Activated T-helper 1 cell treated with Interleukin-2 at 50 U/mL for 16 hours (primary cell): ENCODE data around the gene CLCN2.
"Not testable (repeated sequence)": the region's sequence is repeated elsewhere in the genome, so short reads cannot be mapped to it uniquely, and the experiment has no call there.

ENCODE experiments used
- DNase-seq: peaks from one replicate; pipeline ENCODE4 v3.0.0-alpha.2; 2020; ENCODE audit warnings: low read depth

CLCN2 gene

DNA sequence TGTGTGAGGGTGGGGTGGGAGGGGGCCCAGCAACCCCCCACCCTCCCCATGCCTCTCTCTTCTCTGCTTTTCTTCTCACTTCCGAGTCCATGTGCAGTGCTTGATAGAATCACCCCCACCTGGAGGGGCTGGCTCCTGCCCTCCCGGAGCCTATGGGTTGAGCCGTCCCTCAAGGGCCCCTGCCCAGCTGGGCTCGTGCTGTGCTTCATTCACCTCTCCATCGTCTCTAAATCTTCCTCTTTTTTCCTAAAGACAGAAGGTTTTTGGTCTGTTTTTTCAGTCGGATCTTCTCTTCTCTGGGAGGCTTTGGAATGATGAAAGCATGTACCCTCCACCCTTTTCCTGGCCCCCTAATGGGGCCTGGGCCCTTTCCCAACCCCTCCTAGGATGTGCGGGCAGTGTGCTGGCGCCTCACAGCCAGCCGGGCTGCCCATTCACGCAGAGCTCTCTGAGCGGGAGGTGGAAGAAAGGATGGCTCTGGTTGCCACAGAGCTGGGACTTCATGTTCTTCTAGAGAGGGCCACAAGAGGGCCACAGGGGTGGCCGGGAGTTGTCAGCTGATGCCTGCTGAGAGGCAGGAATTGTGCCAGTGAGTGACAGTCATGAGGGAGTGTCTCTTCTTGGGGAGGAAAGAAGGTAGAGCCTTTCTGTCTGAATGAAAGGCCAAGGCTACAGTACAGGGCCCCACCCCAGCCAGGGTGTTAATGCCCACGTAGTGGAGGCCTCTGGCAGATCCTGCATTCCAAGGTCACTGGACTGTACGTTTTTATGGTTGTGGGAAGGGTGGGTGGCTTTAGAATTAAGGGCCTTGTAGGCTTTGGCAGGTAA lies 15.9 kb downstream of the CLCN2 start:
- DNase-seq: no peak

DNA sequence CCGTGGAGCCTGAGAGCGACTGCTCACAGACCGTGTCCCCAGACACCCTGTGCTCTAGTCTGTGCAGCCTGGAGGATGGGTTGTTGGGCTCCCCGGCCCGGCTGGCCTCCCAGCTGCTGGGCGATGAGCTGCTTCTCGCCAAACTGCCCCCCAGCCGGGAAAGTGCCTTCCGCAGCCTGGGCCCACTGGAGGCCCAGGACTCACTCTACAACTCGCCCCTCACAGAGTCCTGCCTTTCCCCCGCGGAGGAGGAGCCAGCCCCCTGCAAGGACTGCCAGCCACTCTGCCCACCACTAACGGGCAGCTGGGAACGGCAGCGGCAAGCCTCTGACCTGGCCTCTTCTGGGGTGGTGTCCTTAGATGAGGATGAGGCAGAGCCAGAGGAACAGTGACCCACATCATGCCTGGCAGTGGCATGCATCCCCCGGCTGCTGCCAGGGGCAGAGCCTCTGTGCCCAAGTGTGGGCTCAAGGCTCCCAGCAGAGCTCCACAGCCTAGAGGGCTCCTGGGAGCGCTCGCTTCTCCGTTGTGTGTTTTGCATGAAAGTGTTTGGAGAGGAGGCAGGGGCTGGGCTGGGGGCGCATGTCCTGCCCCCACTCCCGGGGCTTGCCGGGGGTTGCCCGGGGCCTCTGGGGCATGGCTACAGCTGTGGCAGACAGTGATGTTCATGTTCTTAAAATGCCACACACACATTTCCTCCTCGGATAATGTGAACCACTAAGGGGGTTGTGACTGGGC lies 16.7 kb downstream of the CLCN2 start:
- no peak for DNase-seq

DNA sequence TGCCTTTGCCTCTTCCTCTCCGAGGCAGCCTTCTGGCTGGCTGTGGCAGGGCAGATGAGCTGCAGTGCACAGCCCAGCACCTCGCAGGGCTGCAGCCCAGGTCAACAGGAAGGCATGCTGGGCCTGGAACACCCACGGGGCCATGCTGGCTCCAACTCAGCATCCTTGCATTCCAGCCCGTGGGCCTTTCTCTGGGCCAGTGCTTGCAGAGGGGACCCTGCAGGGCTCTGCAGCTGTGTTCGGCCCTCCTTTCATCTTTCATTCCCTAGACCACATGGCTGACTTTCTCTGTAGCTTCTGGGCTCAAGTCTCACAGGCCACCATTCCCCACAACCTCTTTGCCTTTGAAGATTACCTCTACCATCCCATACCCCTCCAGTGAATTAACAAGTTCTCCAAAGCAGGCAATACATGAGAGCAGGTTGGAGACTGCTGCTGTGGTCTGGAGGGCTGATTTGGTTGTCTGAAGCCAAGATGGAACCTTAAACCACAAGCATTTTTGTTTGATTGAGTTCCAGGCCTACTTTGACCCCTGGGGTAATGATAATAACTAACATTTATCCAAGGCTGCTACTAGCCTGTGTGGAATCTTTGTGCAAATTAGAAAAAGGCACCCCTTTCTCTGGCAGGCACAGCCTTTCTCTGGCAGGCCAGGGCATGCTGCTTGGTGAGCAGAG lies 18.1 kb downstream of the CLCN2 start:
- no peak for DNase-seq

DNA sequence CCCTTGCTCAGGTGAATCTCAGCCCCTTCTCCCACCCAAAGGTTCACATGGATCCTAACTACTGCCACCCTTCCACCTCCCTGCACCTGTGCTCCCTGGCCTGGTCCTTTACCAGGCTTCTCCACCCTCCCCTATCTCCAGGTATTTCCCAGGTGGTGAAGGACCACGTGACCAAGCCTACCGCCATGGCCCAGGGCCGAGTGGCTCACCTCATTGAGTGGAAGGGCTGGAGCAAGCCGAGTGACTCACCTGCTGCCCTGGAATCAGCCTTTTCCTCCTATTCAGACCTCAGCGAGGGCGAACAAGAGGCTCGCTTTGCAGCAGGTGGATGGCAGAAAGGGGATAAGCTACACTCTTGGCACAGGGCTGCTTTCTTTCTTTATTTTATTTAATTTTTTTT lies 19.5 kb downstream of the CLCN2 start:
- DNase-seq: no peak

DNA sequence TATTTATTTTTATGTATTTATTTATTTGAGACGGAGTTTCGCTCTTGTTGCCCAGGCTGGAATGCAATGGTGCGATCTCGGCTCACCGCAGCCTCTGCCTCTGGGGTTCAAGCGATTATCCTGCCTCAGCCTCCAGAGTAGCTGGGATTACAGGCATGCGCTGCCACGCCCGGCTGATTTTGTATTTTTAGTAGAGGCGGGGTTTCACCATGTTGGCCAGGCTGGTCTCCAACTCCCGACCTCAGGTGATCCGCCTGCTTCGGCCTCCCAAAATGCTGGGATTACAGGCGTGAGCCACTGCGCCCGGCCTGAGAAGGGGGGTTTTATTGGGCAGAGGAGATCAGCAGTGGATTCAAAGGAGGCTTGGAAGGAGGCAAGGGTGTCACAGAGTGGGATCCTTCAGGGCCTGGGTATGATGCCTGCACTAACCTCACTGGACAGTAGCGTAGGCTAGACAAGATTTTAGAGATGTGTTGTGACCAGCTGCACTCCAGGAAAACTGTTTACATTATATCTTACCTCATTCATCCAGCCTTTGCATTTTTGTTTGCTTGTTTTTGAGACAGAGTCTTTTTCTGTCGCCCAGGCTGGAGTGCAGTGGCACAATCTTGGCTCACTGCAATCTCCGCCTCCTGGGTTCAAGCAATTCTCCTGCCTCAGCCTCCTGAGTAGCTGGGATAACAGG lies 21.8 kb downstream of the CLCN2 start:
- DNase-seq: not testable (repeated sequence)

DNA sequence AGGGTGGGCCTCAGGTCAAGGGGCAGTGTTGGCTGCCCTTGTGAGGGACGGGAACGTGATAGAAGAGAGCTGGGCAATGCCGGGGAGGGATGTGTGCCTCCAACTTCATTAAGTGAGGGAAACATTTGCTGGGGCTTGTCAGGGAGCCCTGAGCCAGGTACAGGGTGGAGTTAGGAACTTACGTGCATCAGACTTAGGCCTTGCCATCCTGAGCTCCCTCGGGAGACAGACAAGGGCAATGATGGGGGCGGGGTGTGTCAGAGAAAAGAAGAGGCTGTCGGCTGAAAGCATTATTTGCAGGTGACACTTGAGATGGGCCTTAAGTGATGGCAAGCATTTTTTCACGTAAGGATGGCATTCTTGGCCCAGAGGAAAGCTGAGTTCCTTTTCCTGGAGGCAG lies 22.4 kb downstream of the CLCN2 start:
- DNase-seq: no peak

DNA sequence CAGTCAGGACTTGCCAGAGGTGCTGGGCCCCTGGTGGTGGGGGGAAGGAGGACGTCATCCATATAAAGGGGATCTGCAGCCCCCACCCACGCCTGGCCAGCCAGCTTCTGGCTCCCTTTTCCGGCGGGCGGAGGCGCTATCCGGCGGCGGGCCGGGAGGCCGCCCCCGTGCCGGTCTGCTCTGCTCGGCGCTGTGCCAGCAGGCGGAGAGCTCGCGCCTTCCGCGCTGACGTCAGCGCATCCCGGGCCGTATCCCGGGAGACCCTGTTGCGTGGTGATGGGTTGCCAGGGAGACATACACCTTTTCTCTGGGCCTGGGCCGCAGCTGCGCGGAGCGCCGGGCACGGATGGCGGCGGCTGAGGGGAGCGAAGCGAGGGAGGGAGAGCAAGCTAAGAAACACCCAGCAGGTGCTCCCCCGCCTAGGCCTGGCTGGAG lies 22.9 kb downstream of the CLCN2 start:
- DNase-seq: no peak

DNA sequence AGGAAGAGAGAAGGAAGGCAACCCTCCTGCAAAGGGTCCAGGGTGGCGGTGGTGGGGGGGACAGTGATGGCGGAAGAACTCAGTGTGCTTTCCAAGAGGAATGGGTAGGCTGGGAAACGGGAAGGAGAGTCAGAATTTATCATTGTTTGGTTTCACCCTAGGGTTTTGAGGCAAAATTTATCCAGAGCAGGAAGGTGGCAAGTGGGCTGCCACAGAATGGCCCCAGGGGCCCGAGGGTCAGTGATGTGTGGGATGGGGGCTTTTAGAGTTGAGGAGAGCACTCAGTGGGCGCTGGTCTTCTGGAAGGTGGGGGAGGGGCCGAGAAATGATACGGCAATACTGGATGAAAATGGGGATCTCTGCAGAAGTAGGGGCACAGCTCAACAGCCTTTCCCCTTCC lies 23.4 kb downstream of the CLCN2 start:
- no peak for DNase-seq

DNA sequence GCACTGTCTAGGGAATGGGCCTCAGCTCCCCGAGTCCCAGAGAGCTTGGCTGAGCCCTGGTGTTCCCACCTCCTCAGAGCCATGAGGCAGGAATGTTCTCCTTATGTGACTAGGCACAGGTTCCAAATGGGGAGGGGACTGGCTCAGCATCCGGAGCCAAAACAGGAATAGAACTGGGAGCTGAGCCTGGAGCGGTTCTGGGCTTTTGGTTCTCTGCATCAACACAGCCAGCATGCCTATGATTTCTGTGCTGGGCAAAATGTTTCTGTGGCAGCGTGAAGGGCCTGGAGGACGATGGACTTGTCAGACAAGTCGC lies 24.0 kb downstream of the CLCN2 start, which contains the start of gene FAM131A:
TSS of gene FAM131A (plus strand) at position 202 of the 316 bp plus-strand sequence. CDS start at position 233, 31 bp downstream.
- DNase-seq: no peak

DNA sequence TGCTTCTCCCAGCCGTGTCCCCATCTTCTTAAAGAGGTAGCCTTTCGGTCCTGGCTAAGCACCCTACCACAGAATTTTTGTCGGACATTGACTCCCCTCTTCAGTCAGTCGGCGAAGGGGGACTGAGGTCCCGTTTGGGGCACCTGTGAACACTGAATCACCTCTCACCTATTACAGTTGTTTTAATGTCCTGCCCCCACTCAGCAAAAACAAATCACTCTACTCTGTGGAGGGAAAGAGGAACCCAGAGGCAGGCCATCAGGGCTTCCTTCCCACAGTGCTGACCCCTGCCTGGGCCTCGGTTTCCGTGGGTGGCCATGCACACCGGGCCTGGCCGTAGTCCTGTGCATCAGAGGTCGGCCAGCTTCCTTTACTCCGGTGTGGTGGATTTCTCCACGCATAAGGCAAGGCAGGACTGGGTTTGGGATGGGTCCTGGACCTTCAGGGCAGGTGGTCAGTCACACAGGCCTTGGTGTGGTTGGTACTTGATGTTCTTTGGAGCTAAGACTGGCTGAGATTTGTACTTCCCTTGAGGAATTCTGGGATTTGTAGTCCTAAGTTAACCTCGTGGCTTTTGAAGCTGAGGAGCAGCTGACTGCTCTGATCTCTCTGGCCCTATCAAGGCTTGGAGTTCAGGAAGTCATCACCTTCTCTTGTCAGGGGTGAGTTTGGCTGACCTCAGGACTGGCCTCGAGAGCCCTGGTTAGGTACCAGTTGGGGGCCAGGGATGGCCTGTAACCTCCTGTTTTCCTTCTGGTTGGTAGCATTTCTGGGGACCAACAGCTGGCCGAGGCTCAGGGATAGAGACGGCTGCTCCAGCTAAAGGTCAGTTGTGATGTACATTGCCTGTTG lies 24.6 kb downstream of the CLCN2 start:
- DNase-seq: no peak

DNA sequence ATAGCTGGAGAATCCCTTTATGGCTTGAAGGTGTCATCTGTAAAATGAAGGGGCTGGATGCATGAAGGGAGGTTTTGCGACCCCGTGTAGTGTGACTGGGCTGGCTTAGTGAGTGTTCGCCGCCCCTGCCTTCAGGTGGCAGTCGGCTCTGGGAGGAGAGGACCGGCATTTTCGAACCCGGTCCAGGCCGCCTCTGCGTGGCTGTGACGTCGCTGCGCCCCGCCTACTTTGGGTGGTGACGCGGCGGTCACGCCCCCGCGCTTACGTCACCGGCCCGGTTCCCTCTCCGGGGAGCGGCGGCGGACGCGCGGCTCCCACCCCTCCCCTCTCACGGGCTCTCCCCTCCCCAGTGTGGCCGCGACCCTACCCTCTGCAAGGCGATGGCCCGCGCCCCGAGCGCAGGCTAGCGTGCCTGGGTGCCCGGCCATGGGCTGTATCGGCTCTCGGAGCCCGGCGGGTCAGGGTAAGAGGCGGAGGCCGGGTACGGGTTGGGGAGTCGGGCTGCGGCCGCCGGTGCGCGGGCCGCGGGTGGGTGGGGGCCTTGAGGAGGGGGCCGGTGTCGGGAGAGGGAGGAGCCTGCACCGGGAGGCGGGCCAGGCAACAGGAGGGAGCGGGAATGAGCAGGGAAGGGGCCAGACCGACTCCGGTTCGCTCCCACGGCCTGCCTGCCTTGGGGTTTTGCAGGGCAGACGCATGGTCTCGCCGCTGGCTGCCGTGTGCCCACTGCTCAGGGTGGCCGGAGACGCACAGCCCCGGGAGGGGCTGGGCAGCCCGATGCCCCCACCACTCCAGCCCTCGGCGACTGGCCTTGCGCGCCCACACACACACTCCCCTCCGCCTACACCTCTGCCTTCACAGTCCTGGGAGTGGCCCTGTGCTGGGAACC lies 25.5 kb downstream of the CLCN2 start:
- DNase-seq: peak; percentile 79

DNA sequence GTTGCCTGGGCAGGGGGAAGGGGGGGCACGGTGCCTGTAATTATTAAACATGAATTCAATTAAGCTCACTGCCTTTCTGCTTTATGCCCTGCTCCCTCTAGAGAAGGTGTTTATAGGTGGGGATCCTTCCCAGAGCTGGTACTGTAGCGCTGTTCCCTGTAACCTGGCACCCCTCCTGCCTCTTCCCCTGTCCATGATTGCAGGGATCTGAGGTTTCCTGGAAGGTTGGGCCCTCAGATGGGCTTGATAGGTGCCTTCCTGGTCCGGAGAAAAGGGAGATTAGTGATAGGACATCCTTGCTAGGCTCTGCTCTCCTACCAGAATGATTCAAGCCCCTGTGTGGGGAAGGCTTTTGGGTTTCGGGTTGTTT lies 26.1 kb downstream of the CLCN2 start:
- no peak for DNase-seq

DNA sequence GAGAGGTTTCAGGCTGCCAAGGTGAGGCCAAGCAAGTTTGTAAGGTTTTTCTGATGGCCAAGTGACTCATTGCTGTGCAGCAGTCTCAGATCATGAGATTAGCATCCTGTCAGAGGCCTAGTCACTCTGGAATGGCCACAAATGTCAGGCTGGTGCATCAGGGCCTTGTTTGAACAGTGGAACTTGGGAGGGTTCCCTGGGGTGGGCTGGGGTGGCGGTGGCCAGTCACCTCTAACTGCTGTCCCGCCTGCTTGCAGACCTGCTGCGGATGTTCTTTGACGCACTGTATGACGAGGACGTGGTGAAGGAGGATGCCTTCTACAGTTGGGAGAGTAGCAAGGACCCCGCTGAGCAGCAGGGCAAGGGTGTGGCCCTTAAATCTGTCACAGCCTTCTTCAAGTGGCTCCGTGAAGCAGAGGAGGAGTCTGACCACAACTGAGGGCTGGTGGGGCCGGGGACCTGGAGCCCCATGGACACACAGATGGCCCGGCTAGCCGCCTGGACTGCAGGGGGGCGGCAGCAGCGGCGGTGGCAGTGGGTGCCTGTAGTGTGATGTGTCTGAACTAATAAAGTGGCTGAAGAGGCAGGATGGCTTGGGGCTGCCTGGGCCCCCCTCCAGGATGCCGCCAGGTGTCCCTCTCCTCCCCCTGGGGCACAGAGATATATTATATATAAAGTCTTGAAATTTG lies 26.8 kb downstream of the CLCN2 start:
- no peak for DNase-seq

DNA sequence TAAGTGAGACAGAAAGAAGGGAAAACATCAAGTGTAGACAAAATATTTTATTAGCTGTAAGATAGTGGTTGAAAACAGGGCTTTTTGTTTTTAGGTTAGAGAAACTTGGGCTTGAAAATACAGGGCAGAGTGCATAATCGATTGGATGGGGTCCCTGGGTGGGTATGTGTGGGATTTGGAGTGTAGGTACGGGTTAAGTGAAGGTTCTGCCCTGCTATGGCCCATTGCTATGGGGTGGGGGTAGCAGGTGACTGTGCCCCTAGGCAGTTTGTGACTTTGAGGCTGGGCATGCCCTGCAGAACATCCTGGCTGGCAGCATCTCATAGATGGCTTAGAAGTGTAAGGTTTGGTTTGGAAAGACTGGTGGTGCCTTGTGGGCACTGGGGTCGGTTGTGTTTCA lies 27.7 kb downstream of the CLCN2 start:
- DNase-seq: no peak

DNA sequence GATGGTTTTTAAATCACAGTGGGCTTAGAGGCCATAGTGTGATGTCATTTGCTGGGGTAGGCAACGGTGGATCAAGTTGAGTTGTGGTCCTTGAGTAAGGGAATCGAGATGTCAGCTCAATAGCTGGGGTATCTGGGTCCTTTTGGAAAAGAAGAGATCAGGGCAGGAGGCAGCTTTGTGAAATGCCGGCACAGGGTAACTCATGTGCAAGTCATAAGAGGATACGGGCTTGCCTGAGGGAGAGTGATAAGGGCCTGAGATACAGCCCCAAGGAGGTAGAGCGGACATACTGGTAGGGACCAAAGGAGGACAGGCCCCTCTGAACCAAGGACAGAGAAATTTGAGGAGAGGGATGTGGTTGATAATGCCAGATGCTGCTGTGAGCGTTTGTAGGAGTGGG lies 28.2 kb downstream of the CLCN2 start:
- no peak for DNase-seq

DNA sequence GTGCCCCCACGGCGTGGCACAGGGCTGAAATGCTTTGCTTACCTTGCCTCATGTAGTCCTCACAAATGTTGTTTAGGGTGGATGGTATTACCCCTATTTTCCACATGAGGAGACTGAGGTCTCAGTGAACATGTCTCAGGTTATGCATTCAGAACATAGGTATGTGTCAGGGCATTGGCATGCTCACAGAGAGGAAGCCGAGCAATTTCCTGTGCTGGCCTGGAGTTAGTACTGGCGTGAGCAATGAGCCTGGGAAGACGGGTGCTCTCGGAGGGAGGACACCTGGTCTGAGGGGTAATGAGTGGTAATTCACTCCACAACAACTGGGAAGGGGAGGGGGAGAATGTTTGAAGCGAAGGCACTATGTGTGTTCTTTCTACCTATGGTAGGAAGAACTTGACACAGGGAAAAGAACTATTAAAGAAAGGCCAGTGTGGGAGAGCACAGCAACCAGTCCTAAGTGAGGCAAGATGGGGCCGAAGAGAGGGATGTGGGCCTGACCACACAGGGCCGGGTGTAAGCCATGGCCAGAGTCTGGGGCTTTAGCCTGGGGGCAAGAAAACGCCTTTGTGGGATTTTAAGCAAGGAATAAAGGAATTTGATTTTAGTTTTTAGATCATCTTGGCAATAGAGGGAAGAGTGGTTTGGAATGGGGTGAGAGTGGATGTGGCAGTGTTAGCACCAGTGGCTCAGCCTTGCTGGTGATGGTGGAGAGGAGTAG lies 28.9 kb downstream of the CLCN2 start:
- DNase-seq: no peak

DNA sequence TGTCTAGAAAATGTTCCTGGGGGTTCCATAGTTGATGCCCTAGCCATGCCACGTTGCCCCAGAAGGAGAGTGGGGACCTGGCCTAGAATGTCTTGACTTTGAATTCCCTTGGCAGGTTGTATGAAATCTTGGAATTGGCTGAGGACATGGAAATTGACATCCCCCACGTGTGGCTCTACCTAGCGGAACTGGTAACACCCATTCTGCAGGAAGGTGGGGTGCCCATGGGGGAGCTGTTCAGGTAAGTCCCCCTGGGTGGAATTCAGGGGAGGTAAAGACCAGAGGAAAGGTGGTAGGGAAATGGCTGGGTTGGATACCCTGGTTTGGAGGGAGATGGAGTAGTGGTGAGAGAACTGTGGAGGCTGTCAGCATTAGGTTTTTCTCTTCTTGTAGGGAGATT lies 32.9 kb downstream of the CLCN2 start:
- DNase-seq: no peak

DNA sequence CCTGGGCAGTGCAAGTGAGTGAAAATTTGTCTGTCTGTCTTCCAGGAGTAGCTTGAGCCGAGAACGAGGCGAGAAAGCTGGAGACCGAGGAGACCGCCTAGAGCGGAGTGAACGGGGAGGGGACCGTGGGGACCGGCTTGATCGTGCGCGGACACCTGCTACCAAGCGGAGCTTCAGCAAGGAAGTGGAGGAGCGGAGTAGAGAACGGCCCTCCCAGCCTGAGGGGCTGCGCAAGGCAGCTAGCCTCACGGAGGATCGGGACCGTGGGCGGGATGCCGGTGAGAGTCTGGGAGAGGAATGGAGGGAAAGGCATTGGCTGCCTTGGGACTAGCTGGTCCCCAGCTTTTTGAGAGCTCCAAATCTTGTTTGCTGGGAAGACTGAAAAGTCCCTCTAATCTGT lies 34.2 kb downstream of the CLCN2 start:
- no peak for DNase-seq

DNA sequence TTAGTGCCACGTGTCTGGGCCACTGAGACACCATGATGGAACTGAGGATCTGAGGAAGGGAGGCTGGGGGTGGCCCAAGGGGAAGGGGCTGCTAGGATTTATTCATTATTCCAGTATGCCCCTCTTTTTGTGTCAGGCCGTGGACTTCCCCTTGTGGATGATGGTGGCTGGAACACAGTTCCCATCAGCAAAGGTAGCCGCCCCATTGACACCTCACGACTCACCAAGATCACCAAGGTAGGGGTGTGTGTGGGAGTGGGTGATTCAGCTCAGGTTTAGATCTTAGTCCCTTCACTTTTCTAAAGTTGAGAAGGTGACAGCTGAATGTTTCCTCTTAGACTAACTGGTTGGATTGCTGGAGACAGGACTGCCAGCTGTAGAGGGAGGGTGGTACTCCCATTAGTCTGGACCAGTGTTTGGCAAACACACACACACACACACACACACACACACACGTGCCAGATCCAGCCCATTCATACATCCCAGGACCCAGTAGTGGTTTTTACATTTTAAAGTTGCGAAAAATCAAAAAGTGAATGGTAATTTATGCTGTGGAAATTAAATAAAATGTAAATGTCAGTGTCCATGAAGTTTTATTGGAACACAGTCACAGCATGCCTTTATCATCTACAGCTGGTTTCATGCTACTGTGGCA lies 35.6 kb downstream of the CLCN2 start:
- no peak for DNase-seq
